ENCODE results near the gene EHD4.

EHD4 gene

GRCh38 chr15:41932511-41933289 is 39.7 kb downstream of the EHD4 start:
- Histone ChIP-seq H3K4me3 (ENCODE audit: low read depth in 1 of 5, low read length in 5 of 5) (no peak overlapping the region), H3K27ac (ENCODE audit: low read depth, low read length) (peak overlapping the region; percentile 92), H3K4me1 (ENCODE audit: control insufficient read depth in 5 of 5, insufficient read depth in 5 of 5, low read length in 5 of 5) (peaks cover 37 to 94% (median 82%) of the 10 kb centered on the region in 5 donors), H3K27me3 (ENCODE audit: control insufficient read depth in 5 of 5, insufficient read depth in 4 of 5, low read length in 5 of 5) (peaks cover 0 to 2% (median 0%) of the 10 kb centered on the region in 5 donors), H3K9ac (ENCODE audit: low read length in 5 of 5) (peak overlapping the region in 2 of 5 donors; percentile 22 to 59), H3K9me3 (ENCODE audit: control insufficient read depth in 5 of 5, low read length in 5 of 5) (no peaks in the 10 kb centered on the region), H3K36me3 (ENCODE audit: control insufficient read depth in 5 of 5, insufficient read depth in 5 of 5, low read length in 5 of 5) (peaks cover 0 to 5% (median 2%) of the 10 kb centered on the region in 5 donors)

- H3K4me1 ChIP-seq (ENCODE audit: control insufficient read depth in 5 of 5, insufficient read depth in 5 of 5, low read length in 5 of 5): peaks cover 33 to 94% (median 83%) of the 10 kb centered on the region in 5 donors
- no peaks in the 10 kb centered on the region for H3K9me3 ChIP-seq (ENCODE audit: control insufficient read depth in 5 of 5, low read length in 5 of 5)
- H3K27ac ChIP-seq (ENCODE audit: low read depth, low read length): peak overlapping the region; percentile 92
Measured at GRCh38 chr15:41932101-41932500, 40.3 kb downstream of the EHD4 start.

DNA sequence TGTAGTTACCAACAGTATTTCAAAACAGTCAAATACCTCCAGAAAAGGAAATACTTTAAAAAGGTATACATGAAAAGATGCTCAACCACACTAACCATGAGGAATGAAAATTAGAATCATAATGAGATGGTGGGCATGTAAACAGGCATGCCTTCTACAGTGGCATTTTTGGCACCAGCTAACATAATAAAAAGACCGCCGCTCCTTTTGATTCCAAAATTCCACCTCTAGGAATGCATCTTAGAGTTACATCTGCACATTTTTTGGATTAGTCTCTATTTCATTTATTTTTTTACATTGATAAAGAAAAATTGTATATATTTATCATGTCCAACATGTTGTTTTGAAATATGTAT is 41.5 kb downstream of the EHD4 start:
- Histone ChIP-seq H3K36me3 (ENCODE audit: control insufficient read depth in 5 of 5, insufficient read depth in 5 of 5, low read length in 5 of 5) (peaks cover 0 to 5% (median 2%) of the 10 kb centered on the region in 5 donors), H3K4me1 (ENCODE audit: control insufficient read depth in 5 of 5, insufficient read depth in 5 of 5, low read length in 5 of 5) (peaks cover 35 to 94% (median 84%) of the 10 kb centered on the region in 5 donors), H3K4me3 (ENCODE audit: low read depth in 1 of 5, low read length in 5 of 5) (no peak overlapping the region), H3K27me3 (ENCODE audit: control insufficient read depth in 5 of 5, insufficient read depth in 4 of 5, low read length in 5 of 5) (peaks cover 0 to 2% (median 0%) of the 10 kb centered on the region in 5 donors), H3K9me3 (ENCODE audit: control insufficient read depth in 5 of 5, low read length in 5 of 5) (no peaks in the 10 kb centered on the region), H3K9ac (ENCODE audit: low read length in 5 of 5) (peak overlapping the region in 1 of 5 donors; percentile 20), H3K27ac (ENCODE audit: low read depth, low read length) (peak overlapping the region; percentile 88)

More at GRCh38 chr15:41932101-41932500, 40.3 kb downstream of the EHD4 start:
- no peak overlapping the region for H3K9ac ChIP-seq (ENCODE audit: low read length in 5 of 5)
- H3K4me3 ChIP-seq (ENCODE audit: low read depth in 1 of 5, low read length in 5 of 5): no peak overlapping the region
- peaks cover 0 to 5% (median 2%) of the 10 kb centered on the region in 5 donors for H3K36me3 ChIP-seq (ENCODE audit: control insufficient read depth in 5 of 5, insufficient read depth in 5 of 5, low read length in 5 of 5)
- H3K27me3 ChIP-seq (ENCODE audit: control insufficient read depth in 5 of 5, insufficient read depth in 4 of 5, low read length in 5 of 5): peaks cover 0 to 2% (median 0%) of the 10 kb centered on the region in 5 donors

DNA sequence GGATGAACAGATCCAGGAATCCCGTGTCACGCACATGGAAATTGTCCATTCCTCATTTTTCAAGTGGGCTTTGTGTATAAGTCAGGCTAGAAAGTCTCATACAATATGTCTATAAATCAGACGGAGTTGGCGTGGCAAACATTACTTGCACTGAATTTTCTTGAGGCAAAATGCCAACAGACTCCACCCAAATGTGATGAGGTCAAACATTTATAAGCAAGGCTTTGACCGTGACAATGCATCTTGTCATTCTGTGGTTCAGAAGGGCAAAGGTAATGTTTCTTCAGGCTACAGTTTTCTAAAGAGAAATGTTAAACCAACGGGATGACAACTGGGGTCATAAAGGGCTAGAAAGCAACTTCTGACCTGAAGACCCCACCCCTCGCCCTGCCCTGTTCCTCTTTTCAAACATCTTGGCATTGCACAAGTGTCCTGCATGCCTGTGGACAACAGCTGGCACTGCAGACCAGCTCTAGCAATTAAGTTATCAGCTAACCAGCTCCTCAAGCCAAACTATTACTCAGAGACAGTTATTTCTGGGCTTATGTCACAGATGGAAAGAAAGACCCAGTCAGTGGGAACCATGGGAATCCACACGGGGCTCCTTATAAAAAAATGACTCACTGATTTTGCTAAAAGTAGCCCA is 42.0 kb downstream of the EHD4 start:
- H3K9me3 ChIP-seq (ENCODE audit: control insufficient read depth in 5 of 5, low read length in 5 of 5): no peaks in the 10 kb centered on the region
- peaks cover 0 to 2% (median 0%) of the 10 kb centered on the region in 5 donors for H3K27me3 ChIP-seq (ENCODE audit: control insufficient read depth in 5 of 5, insufficient read depth in 4 of 5, low read length in 5 of 5)
- H3K36me3 ChIP-seq (ENCODE audit: control insufficient read depth in 5 of 5, insufficient read depth in 5 of 5, low read length in 5 of 5): peaks cover 0 to 5% (median 2%) of the 10 kb centered on the region in 5 donors
- H3K4me1 ChIP-seq (ENCODE audit: control insufficient read depth in 5 of 5, insufficient read depth in 5 of 5, low read length in 5 of 5): peaks cover 36 to 96% (median 89%) of the 10 kb centered on the region in 5 donors
- H3K9ac ChIP-seq (ENCODE audit: low read length in 5 of 5): peak overlapping the region in 1 of 5 donors; percentile 20
- peak overlapping the region in 1 of 5 donors; percentile 13 for H3K4me3 ChIP-seq (ENCODE audit: low read depth in 1 of 5, low read length in 5 of 5)
- peak overlapping the region; percentile 88 for H3K27ac ChIP-seq (ENCODE audit: low read depth, low read length)

DNA sequence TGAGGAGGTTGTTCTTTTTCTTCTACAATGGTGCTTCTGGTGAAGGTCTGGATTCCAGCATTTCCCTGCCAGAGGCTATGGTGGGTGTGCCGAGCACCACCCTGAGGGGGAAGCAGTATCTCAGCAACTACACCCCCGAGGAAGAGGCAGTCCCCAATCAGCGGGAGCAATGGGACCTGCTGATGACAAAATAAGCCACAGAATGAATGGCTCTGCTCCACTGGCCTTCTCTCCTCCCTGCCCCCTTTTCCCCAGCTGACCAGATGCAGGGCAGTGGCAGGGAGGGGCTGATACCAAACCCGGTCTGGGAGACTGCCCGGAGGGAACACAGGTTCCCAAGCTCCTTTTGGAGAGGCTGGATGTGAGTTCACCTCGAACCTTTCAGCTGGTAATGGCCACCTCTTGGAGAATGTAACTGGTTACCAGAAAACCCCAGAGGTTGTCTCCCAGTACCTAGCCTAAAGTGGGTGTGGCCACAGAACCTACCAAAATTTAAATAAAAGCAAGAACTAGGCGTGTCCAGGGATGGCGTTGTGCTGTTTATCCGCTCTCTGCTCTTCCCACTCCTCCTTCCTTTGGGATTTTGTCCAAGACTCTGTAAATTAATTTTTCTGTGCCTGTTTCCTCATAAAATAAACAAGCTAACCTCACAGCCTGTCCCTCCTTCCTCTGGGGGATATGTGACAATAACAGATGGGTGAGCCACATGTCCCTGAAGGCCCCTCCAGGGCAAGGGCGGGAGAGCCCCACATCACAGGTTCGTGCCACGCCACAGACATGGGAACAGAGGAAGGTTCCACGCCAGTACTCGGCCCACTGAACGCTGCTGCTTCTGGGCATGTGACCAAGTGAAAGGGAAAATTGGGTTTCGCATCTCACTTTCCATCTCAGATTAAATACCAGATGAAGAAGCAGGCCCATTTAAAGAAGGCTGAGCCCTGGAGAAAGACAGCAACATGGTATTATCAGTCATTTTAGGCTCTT is 43.4 kb downstream of the EHD4 start:
- Histone ChIP-seq H3K27me3 (ENCODE audit: control insufficient read depth in 5 of 5, insufficient read depth in 4 of 5, low read length in 5 of 5) (peaks cover 0 to 2% (median 0%) of the 10 kb centered on the region in 5 donors), H3K27ac (ENCODE audit: low read depth, low read length) (peak overlapping the region; percentile 88), H3K9ac (ENCODE audit: low read length in 5 of 5) (peak overlapping the region; percentile 16 to 75 (median 21)), H3K4me3 (ENCODE audit: low read depth in 1 of 5, low read length in 5 of 5) (peak overlapping the region in 4 of 5 donors; percentile 0 to 37 (median 26)), H3K9me3 (ENCODE audit: control insufficient read depth in 5 of 5, low read length in 5 of 5) (no peaks in the 10 kb centered on the region), H3K4me1 (ENCODE audit: control insufficient read depth in 5 of 5, insufficient read depth in 5 of 5, low read length in 5 of 5) (peaks cover 37 to 93% (median 90%) of the 10 kb centered on the region in 5 donors), H3K36me3 (ENCODE audit: control insufficient read depth in 5 of 5, insufficient read depth in 5 of 5, low read length in 5 of 5) (peaks cover 0 to 10% (median 2%) of the 10 kb centered on the region in 5 donors)

- Histone ChIP-seq H3K4me1 (ENCODE audit: control insufficient read depth in 5 of 5, insufficient read depth in 5 of 5, low read length in 5 of 5) (peaks cover 36 to 93% (median 90%) of the 10 kb centered on the region in 5 donors), H3K27ac (ENCODE audit: low read depth, low read length) (peak overlapping the region; percentile 88), H3K9me3 (ENCODE audit: control insufficient read depth in 5 of 5, low read length in 5 of 5) (no peaks in the 10 kb centered on the region)
Measured at GRCh38 chr15:41928100-41928499, 44.3 kb downstream of the EHD4 start.

GRCh38 chr15:41927536-41927935 is 44.8 kb downstream of the EHD4 start:
- Histone ChIP-seq H3K27ac (ENCODE audit: low read depth, low read length) (peak overlapping the region; percentile 88), H3K9ac (ENCODE audit: low read length in 5 of 5) (no peak overlapping the region), H3K36me3 (ENCODE audit: control insufficient read depth in 5 of 5, insufficient read depth in 5 of 5, low read length in 5 of 5) (peaks cover 0 to 10% (median 5%) of the 10 kb centered on the region in 5 donors), H3K4me3 (ENCODE audit: low read depth in 1 of 5, low read length in 5 of 5) (no peak overlapping the region), H3K27me3 (ENCODE audit: control insufficient read depth in 5 of 5, insufficient read depth in 4 of 5, low read length in 5 of 5) (peaks cover 0 to 2% (median 0%) of the 10 kb centered on the region in 5 donors), H3K9me3 (ENCODE audit: control insufficient read depth in 5 of 5, low read length in 5 of 5) (no peaks in the 10 kb centered on the region), H3K4me1 (ENCODE audit: control insufficient read depth in 5 of 5, insufficient read depth in 5 of 5, low read length in 5 of 5) (peaks cover 30 to 93% (median 91%) of the 10 kb centered on the region in 5 donors)

More at GRCh38 chr15:41928100-41928499, 44.3 kb downstream of the EHD4 start:
- no peak overlapping the region for H3K4me3 ChIP-seq (ENCODE audit: low read depth in 1 of 5, low read length in 5 of 5)
- peaks cover 0 to 10% (median 3%) of the 10 kb centered on the region in 5 donors for H3K36me3 ChIP-seq (ENCODE audit: control insufficient read depth in 5 of 5, insufficient read depth in 5 of 5, low read length in 5 of 5)
- H3K9ac ChIP-seq (ENCODE audit: low read length in 5 of 5): no peak overlapping the region
- H3K27me3 ChIP-seq (ENCODE audit: control insufficient read depth in 5 of 5, insufficient read depth in 4 of 5, low read length in 5 of 5): peaks cover 0 to 2% (median 0%) of the 10 kb centered on the region in 5 donors

- Histone ChIP-seq H3K9ac (ENCODE audit: low read length in 5 of 5) (peak overlapping the region in 3 of 5 donors; percentile 5 to 23 (median 6)), H3K27ac (ENCODE audit: low read depth, low read length) (peak overlapping the region; percentile 88), H3K36me3 (ENCODE audit: control insufficient read depth in 5 of 5, insufficient read depth in 5 of 5, low read length in 5 of 5) (peaks cover 0 to 5% (median 3%) of the 10 kb centered on the region in 5 donors), H3K9me3 (ENCODE audit: control insufficient read depth in 5 of 5, low read length in 5 of 5) (no peaks in the 10 kb centered on the region), H3K4me1 (ENCODE audit: control insufficient read depth in 5 of 5, insufficient read depth in 5 of 5, low read length in 5 of 5) (peaks cover 27 to 97% (median 95%) of the 10 kb centered on the region in 5 donors), H3K27me3 (ENCODE audit: control insufficient read depth in 5 of 5, insufficient read depth in 4 of 5, low read length in 5 of 5) (peaks cover 0 to 2% (median 0%) of the 10 kb centered on the region in 5 donors), H3K4me3 (ENCODE audit: low read depth in 1 of 5, low read length in 5 of 5) (no peak overlapping the region)
Measured at GRCh38 chr15:41926185-41927056, 45.9 kb downstream of the EHD4 start.

Data from subcutaneous abdominal adipose tissue (tissue), 5 donors.